Activated CD4-positive, CD25-positive, alpha-beta regulatory T cell treated with anti-CD3 and anti-CD28 coated beads, Interleukin-2, amount 50 U/mL, for 16 hours (primary cell): Measurements from ENCODE around the gene DCC.

Experiments used
- DNase-seq: peaks from one replicate; pipeline ENCODE4 v3.0.0-alpha.2; 2020; ENCODE audit warnings: low read depth, low spot score

Gene DCC

DNA sequence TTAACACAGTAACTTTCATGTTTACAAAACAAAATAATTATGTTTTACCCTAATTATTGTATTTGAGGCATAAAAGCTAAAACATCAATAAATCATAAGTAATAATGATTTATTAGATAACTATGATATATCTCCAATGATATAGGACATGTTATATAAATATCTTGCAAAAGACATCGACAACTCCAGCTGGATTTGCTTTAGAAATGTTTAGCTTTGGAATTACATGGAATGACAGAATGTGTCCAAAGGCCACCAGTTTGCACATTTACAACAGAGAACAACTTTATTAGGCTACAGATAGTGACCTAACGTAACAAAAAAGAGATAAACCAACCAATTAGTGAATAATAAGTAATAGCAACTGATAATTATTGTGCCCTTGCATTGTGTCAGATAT, 475.7 kb downstream of the DCC start:
- DNase-seq: no peak

DNA sequence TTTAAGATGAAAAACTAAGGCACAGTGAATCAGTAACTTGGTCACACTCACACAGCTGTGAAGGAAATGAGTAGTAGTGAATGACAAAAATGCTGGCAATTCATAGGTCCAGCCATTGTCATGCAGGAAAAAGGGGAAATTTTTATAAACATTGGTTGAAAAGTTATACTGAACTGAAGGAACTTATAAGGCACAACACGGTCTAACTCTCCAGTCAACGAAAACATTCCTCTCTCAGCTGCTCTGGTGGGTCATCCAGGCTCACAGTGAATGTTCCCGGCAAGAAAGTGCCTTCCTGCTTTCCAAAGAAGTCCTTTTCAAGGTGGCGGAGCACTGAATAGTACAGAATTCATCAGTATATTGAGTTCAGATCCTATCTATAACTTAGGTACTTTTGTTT, 476.1 kb downstream of the DCC start:
- no peak for DNase-seq

DNA sequence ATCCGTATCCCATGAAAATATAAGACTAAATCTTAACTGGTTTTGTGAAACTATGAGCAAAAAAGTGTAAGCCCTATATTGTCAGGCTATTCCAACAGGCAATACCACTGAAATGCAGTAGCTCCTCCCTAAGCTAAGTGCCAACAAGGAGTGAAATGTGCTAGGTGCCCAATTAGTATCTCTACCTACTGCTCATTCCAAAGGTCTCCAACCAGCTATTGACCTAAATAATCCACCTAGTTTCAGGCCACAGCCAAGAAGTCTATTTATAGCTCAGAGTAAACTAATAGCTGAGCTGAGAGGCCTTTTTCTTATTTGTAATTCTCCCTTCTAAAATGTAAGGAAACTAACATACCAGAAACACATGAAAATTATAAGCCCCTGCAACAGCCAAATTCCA, 482.2 kb downstream of the DCC start:
- DNase-seq: no peak

DNA sequence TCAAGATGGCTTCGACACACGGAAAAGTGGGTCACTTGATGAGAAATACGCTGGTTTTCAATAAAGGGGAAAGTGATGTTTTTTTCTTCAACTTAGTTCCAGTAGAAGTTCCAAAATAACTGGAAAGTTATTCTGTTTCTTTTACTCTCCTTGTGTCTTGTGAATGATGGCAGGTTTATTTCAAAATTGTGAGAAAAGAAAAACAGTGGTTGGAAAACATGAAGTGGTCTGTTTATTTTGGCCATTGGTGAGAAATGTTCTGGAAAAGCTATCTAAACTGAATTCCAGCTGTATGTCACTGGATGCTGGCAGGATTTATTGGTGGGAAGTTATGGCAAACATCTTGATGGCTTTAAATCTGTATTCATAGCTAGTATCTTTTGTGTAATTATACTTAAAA, 484.1 kb downstream of the DCC start:
- no peak for DNase-seq

DNA sequence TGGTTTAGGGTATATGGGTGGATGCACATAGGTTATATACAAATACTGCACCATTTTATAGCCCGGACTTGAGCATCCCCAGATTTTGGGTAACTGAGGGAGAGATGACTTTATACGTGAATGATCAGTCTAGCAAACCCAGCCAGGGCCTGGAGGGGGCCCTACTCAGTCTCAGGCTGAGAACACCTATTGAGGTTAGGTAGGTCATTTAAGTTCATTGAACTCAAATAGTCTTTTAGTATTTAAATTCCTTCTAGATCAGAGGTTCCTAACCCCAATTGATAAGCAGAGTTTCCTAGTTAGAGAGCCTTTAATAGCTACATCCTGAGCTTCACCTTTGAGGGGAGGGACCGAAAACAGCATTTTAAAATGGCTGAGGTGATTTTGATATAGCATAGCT, 487.0 kb downstream of the DCC start:
- DNase-seq: no peak

DNA sequence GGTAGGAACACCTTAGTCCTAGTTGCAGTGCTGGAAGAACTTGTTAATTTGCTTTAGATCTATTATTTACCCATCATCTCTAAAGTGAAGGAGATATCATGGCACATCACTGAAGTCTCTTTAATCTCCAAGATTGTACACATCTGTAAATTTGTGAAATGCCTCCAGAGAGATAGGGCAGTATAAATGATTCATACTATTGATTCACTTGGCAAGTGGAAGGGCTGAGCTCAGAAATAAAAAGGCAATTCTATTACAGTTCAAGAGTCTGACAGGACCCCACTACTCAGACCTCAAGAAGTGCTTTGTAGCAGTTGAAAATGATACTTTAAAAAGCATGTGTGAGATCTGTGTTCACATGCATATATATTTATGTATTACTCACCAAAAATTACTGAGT, 489.3 kb downstream of the DCC start:
- DNase-seq: no peak

DNA sequence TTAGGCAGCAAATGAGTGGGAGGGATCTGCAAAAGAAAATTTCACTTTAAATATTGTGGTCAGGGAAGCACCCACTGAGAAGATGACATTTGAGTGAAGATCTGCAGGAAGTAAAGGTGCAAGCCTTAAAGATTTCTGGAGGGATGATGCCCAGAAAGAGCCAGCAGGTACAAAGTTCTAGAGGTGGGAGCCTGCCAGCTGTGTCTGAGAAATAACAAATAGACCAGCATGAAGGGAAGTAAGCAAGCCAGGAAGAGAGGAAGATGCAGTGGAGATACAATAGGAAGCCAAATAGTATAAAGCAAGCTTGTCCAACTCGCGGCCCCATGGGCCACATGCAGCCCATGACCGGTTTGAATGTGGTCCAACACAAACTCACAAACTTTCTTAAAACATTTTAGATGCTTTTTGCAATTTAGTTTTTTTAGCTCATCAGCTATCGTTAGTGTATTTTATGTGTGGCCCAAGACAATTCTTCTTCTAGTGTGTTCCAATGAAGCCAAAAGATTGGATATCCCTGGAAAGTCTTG, 489.9 kb downstream of the DCC start:
- DNase-seq: no peak

DNA sequence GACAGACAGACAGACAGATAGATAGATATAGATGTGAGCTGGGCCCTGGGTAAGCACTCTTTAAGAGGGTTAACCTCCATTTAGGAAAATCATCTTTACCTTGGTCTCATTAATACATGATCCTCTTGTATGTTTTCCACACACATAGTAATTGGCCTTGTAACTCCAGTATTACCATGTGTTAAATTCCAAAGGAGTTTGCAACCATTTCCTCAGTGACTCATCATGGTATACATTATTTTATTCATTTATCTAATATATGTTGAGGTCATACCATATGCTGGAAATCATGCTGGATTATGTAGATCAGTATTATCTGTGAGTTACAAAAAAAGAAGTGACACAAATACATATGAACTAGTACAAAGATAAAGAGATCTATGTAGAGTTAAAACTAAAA, 504.3 kb downstream of the DCC start:
- DNase-seq: no peak

DNA sequence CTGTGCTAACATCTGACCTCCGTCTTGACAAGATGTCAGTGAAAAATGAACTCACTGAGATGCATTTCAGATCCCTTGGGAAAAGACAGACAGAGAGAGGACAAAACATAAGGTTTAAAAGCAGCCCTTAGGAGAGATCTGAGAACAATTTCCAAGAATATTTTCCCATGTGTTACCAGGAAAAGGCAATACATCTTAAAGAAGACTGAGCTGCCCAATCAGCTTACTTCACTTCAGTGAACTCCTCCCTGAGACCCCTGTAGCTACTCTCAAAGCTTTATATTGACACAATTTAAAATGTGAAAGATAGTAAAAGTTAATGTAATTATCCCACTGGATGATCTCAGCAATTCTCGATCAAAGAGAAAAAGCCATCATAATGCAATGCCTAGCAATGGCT, 505.0 kb downstream of the DCC start:
- no peak for DNase-seq

DNA sequence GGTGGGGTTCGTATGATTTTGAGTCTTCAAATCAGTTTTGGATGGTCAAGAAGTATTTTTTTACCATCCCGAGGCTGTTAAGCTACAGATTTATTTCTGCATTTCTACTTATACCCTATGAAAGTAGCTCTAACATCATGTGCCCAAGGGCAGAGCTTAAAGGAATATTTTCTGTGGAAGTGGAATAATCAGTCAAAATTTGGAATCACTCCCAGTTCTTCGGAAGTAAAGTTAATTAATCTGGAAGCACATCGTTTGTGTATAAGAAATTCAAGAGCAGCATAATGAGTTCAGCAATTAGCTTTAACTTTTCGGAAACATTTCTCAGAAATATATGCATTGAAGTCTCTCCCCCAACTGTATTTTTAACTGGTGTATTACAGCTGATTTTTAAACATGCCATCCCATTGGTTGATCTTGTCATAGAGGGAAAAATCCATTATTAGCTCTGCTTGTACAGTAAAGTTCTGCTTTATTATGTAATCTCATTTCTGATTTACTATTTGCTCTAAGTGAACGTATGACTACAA, 510.1 kb downstream of the DCC start:
- no peak for DNase-seq

DNA sequence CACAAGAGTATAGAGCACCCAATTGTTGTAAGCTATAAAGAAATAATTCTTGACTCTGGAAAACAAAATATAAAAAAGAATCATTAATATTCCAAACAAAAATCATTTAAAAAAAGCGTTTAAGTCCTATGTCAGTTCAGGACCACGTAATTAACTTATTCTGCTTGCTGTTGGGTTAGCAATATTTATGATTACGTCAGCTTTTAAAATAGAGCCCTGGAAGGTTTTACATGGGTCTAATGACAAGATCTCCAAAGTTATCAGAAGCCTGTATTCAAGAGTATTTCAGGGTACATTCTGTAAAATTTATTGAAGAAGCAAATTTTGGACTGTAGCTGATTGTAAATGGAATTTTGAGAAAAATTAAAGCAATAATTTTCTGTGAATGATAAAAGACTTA, 521.6 kb downstream of the DCC start:
- DNase-seq: no peak

DNA sequence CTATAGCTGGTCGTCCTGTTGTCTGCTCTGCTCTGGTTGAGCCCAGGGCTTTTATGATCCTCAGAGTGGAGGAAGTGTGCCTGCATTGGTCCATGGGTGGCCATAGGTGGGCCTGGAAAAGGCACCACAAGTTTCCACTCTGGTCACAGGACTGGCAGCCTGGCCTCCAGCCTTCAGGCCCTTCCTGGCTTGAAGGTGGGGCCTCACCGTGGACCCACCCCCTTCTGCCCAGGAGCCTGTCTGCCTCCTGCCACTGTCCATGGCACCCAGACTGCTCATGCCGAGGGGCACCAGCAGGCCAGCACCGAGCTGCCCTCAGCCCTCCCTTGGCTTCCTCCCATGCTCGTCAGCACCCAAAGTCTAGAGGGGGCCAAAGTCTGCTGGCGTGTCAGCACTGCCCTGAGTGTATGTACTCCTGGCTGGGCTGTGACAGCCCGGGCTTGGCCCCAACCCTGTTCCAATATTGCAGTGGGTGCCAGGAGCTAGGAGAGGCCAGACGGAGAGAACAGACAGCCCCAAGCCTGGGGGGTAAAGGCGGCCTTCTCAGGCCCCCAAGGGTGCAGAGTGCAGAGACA, 529.4 kb downstream of the DCC start:
- no peak for DNase-seq

DNA sequence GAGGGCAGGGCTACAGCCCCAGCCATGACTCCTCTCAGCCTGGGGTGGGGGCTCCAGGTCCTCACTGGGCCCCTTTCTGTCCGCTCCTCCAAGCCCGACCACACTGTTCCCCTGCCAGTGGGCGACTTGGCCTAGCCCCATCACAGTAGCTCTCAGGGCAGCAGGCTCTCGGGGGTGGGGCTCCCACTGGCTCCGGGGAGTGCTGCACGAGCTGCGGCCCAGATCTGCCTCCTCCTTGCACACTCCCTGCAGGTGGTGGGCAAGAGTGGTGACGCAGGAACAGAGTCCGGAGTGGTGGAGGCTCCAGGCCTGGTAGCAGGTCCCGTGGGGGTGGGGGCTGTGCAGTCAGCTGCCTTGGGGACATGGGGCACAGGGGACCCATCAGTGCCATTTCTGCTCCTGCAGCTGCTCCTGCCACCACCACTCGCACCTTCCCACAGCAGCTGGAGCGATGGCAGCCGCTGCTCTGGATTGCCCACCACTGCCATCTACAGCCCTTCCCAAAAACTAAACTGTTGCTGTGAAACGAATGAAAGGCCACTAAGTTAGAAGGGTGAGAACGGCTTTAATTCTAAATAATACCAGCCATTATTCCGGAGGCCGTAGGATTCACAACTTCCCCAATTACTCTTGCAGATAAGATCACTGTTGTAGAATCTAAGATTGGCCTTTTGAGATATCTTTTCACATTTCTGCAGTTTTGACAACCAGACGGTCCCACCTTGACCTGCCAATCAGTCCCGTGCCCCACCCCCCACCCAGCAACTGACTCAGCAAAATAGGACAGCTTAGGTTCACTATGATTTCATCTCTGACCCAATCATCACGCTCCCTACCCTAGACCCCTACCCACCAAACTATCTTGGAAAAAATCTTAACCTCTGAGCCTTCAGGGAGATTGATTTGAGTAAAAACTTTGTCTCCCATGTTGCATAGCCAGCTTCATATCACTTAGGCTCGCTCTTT, 530.2 kb downstream of the DCC start:
- DNase-seq: no peak

DNA sequence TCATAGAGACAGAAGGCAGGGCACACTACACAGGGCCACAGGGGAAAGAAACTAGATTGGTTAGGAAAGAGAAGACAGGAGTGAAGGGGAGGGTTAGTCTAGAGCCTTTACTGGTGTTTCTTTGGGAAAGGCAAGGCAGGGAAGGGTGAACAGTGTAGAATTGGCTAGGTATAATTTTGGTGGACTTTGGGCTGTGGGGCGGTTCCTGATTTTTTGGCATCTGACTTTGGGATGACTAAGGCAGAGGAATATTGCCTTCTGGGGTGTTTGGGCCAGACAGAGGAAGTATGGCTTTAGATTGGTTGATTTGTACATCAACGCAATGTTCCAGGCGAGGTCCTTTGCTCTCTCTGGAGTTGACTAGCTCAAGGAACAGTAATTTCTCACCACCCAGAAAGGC, 534.8 kb downstream of the DCC start:
- no peak for DNase-seq

DNA sequence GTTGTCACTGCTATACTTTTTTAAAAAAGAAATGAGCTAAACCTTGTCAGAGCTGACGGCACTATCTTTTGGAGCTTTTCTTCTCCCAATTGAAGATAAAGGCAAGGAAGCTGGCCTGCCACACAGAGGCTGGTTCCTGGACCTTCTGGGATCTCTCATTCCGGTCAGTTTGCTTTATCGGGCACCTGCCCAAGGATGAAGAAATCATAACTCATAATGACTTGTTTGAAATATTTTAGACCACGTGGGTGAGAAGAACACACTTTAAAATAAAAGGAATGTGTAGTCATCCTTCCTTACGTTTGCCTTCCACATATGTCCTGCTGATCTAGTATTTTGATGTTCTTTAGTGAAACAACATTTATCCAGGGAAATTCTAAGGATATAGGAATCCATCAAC, 535.7 kb downstream of the DCC start:
- no peak for DNase-seq

DNA sequence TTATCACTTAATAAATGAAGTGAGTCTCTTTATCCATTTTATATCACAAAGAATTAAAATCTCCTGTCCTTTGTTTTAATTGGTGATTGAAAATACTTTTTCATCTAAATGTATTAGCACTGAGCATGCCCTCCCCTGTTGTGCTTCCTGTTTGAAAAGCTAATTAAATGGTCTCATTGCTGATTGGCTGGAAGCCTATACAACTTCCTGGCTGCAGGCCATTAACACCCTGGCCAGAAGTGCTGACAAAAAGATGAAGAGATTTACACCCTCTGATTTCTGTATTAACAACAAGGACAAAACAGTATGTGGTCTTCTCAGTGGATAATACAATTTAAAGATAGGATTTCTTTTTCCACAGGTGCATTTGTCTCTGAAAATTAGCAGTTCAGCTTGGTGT, 548.0 kb downstream of the DCC start:
- no peak for DNase-seq

DNA sequence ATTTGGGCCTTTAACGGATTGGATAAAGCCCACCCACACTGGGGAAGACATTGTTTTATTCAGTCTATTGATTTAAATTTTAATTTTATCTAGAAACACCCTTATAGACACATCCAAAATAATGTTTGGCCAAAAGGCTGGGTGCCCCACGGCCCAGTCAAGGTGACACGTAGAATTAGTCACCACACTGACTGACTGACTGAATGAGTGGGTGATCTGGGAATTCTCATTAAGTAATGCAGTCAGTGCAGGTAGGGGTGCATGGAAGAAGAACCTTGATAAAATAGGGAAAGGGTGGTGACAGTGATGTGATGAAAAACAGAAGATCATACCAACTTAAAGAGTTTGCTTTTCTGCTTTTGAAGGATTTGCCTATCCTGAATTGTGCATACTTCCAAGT, 554.8 kb downstream of the DCC start:
- DNase-seq: no peak

DNA sequence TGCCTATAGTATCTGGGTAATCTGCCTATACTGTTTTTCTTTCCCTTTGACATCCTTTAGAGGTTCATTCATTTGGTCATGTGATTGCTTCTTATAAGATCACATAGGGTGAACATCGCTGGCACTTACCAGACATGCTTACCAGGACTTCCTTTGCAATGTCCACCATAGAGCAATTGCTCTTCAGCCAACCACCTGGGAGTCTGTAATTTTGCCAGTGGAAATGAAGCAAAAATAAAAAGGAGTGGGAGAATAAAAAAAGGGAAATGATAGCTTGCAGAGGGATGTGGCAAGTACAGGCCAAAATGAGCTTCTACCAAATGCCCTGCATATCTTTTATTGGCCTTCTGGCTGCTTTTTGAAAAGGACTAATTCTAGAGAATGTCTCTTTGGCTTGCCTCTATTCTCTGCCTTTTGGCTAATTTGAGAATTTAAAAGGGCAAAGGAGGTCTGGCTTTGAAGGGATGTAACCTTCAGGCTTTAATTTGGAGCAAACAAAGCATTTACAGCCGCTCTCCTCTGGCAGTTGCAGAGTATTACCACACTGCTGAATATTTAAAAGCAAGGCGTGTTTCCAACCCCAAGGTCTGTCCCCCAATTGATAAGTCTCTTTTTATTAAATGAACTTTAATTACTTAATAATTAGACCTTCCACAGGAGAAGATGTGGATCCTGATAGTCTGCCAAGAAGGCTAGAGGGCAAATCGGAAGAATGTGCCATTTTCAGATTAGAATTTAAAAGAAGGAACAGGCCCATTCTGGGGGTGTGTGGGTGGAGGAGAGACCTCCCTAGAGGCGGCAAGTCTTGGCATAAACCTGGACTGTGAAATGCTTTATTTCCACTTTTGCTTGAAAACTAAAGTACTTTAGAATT, 557.9 kb downstream of the DCC start:
- DNase-seq: no peak

DNA sequence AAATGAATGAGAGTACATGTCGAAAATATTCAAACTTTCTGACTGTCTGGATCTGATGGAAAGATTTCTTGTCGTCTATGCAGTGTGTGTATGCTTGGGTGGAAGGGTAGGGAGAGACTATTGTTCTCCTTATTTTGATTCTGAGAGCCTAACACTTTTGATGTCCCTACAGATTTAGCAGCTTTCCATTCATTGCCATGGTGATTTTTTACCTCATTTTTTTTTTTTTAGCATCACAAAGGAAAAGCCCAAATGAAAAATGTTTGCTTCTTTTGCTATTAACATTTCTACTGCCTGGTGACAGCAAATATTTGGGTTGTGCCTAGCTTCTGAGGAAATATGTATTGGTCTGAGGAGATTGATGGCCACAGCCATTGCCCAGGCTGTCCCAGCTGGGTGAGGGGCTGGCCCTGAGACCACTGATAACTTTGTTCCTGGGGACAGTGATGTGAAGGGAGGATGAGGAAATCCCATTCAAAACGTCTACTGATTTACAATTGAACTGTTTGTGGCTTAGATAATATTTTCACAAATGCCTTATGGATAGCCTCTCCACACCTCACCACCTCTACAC, 558.6 kb downstream of the DCC start:
- no peak for DNase-seq

DNA sequence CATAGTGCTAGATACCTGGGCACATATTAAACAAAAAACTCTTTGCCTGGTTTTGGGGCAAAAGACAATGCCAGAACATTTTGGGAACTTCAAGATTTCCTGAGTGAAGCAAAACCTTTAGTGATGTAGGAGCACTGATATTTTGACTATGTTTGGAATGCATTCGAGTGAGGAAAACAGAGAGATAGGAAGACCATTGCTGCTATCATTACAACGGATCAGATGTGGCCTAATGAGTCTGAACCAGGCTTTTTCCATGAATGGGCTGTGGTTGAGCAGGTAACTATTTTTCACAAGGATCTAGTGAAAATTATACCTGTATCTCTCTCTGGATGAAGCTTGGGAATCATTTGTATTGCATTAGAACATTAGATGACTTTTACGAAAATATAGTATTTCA, 562.2 kb downstream of the DCC start:
- no peak for DNase-seq

DNA sequence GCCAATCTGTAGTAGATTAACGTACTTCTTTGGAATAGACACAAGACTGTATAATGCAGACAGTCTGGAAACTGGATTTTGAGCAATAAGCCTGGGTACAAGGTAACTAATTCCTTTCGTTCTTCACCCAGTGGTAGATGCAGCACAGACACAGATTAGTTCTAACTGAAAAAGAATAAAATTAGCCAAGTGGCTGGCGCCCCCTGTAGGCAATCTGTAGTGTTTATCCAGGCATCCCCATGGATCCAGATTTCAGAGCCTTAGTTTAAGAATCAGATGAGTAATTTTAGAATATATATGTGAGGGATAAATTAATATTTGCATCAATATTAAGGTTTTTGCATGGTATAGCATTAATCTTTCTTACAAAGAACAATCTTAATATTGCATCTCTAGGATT, 563.9 kb downstream of the DCC start:
- DNase-seq: no peak
